BLaER1 (cell line): ENCODE results near the gene TNFAIP8.
A peak's percentile ranks its signal among the peaks of the same experiment; 100 is the strongest.

Experiments
- H3K27ac ChIP-seq: shearing (Covaris generic); formaldehyde crosslinking; 2 replicates; pipeline ENCODE4 v1.8.1; 2022
- H3K27me3 ChIP-seq: shearing (Covaris generic); formaldehyde crosslinking; 2 replicates; pipeline ENCODE4 v1.8.1; 2022
- H3K36me3 ChIP-seq: shearing (Covaris generic); formaldehyde crosslinking; 2 replicates; pipeline ENCODE4 v1.8.1; 2022
- H3K4me1 ChIP-seq: shearing (Covaris generic); formaldehyde crosslinking; 2 replicates; pipeline ENCODE4 v1.8.1; 2022
- H3K4me2 ChIP-seq: shearing (Covaris generic); formaldehyde crosslinking; 2 replicates; pipeline ENCODE4 v1.8.1; 2022
- H3K4me3 ChIP-seq: shearing (Covaris generic); formaldehyde crosslinking; 2 replicates; pipeline ENCODE4 v1.8.1; 2022
- H3K9ac ChIP-seq: shearing (Covaris generic); formaldehyde crosslinking; 2 replicates; pipeline ENCODE4 v1.8.1; 2022
- H3K9me3 ChIP-seq: shearing (Covaris generic); formaldehyde crosslinking; 2 replicates; pipeline ENCODE4 v1.8.1; 2022
- H4K20me1 ChIP-seq: shearing (Covaris generic); formaldehyde crosslinking; 2 replicates; pipeline ENCODE4 v1.8.1; 2022
- Cebpa-rat ChIP-seq: shearing (Covaris generic); IDR thresholded peaks from 2 replicates; pipeline ENCODE4 v1.8.1; 2022

The TNFAIP8 gene

GRCh38 chr5:119356612-119357188 lies 881 bp downstream of the TNFAIP8 start:
- Histone ChIP-seq H3K4me3 (peak overlapping the region; percentile 64), H3K4me2 (peak overlapping the region; percentile 78), H3K27me3 (peaks cover 34% of the 10 kb centered on the region), H3K27ac (peak overlapping the region; percentile 45), H3K4me1 (peaks cover 58% of the 10 kb centered on the region), H3K9ac (peak overlapping the region; percentile 71), H3K9me3 (peaks cover 14% of the 10 kb centered on the region), H3K36me3 (peaks cover 10% of the 10 kb centered on the region; the same call in 1 of the 2 replicates), H4K20me1 (peaks cover 80% of the 10 kb centered on the region)
- TF ChIP-seq Cebpa-rat = 0 out of 2 replicates have a peak, but pooled peaks have one; percentile 12

GRCh38 chr5:119357270-119357669 lies 1.5 kb downstream of the TNFAIP8 start:
- Histone ChIP-seq H3K27ac (no peak overlapping the region), H3K4me2 (peak overlapping the region; percentile 78), H3K4me1 (peaks cover 58% of the 10 kb centered on the region), H3K27me3 (peaks cover 34% of the 10 kb centered on the region), H3K4me3 (peak overlapping the region; percentile 64), H4K20me1 (peaks cover 80% of the 10 kb centered on the region), H3K9ac (peak overlapping the region; percentile 71; the same call in 1 of the 2 replicates), H3K9me3 (peaks cover 14% of the 10 kb centered on the region), H3K36me3 (peaks cover 14% of the 10 kb centered on the region; the same call in 1 of the 2 replicates)
- no peak for TF ChIP-seq Cebpa-rat

- TF ChIP-seq Cebpa-rat = no peak
- Histone ChIP-seq H3K4me2 (peak overlapping the region; percentile 78; the same call in 1 of the 2 replicates), H3K27me3 (peaks cover 34% of the 10 kb centered on the region), H3K36me3 (peaks cover 20% of the 10 kb centered on the region), H3K27ac (no peak overlapping the region), H3K4me3 (no peak overlapping the region), H3K4me1 (peaks cover 58% of the 10 kb centered on the region), H4K20me1 (peaks cover 74% of the 10 kb centered on the region), H3K9ac (no peak overlapping the region), H3K9me3 (peaks cover 14% of the 10 kb centered on the region)
These were observed 2.1 kb downstream of the TNFAIP8 start for GRCh38 chr5:119357808-119358529.

- no peak overlapping the region for H3K27ac ChIP-seq
- H3K36me3 ChIP-seq = peaks cover 26% of the 10 kb centered on the region
- no peak overlapping the region for H3K9ac ChIP-seq
- H3K4me2 ChIP-seq = peak overlapping the region; percentile 78; the same call in 1 of the 2 replicates
- H3K27me3 ChIP-seq = peaks cover 34% of the 10 kb centered on the region
- TF ChIP-seq Cebpa-rat = no peak
- peaks cover 55% of the 10 kb centered on the region for H3K4me1 ChIP-seq
- H4K20me1 ChIP-seq = peaks cover 70% of the 10 kb centered on the region
- H3K9me3 ChIP-seq = peaks cover 14% of the 10 kb centered on the region
- no peak overlapping the region for H3K4me3 ChIP-seq
These were observed 2.7 kb downstream of the TNFAIP8 start for GRCh38 chr5:119358530-119358900.

- peak overlapping the region; percentile 21 for H3K4me2 ChIP-seq
- peaks cover 65% of the 10 kb centered on the region for H4K20me1 ChIP-seq
- no peak overlapping the region for H3K4me3 ChIP-seq
- no peak overlapping the region for H3K9ac ChIP-seq
- peaks cover 49% of the 10 kb centered on the region for H3K4me1 ChIP-seq
- TF ChIP-seq Cebpa-rat = no peak
- peaks cover 30% of the 10 kb centered on the region for H3K27me3 ChIP-seq
- peaks cover 19% of the 10 kb centered on the region for H3K9me3 ChIP-seq
- peaks cover 31% of the 10 kb centered on the region for H3K36me3 ChIP-seq
- H3K27ac ChIP-seq = no peak overlapping the region
These were observed 3.2 kb downstream of the TNFAIP8 start for GRCh38 chr5:119358901-119359603.

- Histone ChIP-seq H3K4me1 (peaks cover 41% of the 10 kb centered on the region), H4K20me1 (peaks cover 56% of the 10 kb centered on the region), H3K27me3 (peaks cover 24% of the 10 kb centered on the region), H3K27ac (no peak overlapping the region), H3K4me3 (no peak overlapping the region), H3K9me3 (peaks cover 26% of the 10 kb centered on the region), H3K4me2 (no peak overlapping the region), H3K9ac (no peak overlapping the region), H3K36me3 (peaks cover 36% of the 10 kb centered on the region)
- TF ChIP-seq Cebpa-rat = no peak
These were observed 4.1 kb downstream of the TNFAIP8 start for GRCh38 chr5:119359737-119360413.

- H3K27ac ChIP-seq = no peak overlapping the region
- no peak overlapping the region for H3K9ac ChIP-seq
- H3K4me1 ChIP-seq = peaks cover 33% of the 10 kb centered on the region
These were observed 5.2 kb downstream of the TNFAIP8 start for GRCh38 chr5:119360905-119361593.

GRCh38 chr5:119361594-119362125 lies 5.8 kb downstream of the TNFAIP8 start:
- H3K9ac ChIP-seq = no peak overlapping the region
- H3K36me3 ChIP-seq = peaks cover 44% of the 10 kb centered on the region
- H3K9me3 ChIP-seq = peaks cover 12% of the 10 kb centered on the region; the same call in 1 of the 2 replicates
- no peak overlapping the region for H3K4me3 ChIP-seq
- peaks cover 38% of the 10 kb centered on the region for H4K20me1 ChIP-seq
- no peak overlapping the region for H3K27ac ChIP-seq
- H3K27me3 ChIP-seq = peaks cover 6% of the 10 kb centered on the region; the same call in 1 of the 2 replicates
- no peak overlapping the region for H3K4me2 ChIP-seq
- H3K4me1 ChIP-seq = peaks cover 39% of the 10 kb centered on the region
- no peak for TF ChIP-seq Cebpa-rat

More at GRCh38 chr5:119360905-119361593, 5.2 kb downstream of the TNFAIP8 start:
- no peak for TF ChIP-seq Cebpa-rat
- peaks cover 14% of the 10 kb centered on the region; the same call in 1 of the 2 replicates for H3K9me3 ChIP-seq
- peaks cover 12% of the 10 kb centered on the region for H3K27me3 ChIP-seq
- H3K36me3 ChIP-seq = peaks cover 38% of the 10 kb centered on the region
- no peak overlapping the region for H3K4me2 ChIP-seq
- H3K4me3 ChIP-seq = no peak overlapping the region
- H4K20me1 ChIP-seq = peaks cover 45% of the 10 kb centered on the region

- H3K36me3 ChIP-seq = peaks cover 44% of the 10 kb centered on the region
- peaks cover 28% of the 10 kb centered on the region for H4K20me1 ChIP-seq
- peaks cover 39% of the 10 kb centered on the region for H3K4me1 ChIP-seq
- H3K27me3 ChIP-seq = no peaks in the 10 kb centered on the region
- H3K27ac ChIP-seq = no peak overlapping the region
- H3K9ac ChIP-seq = no peak overlapping the region
- H3K4me3 ChIP-seq = no peak overlapping the region
- H3K9me3 ChIP-seq = peaks cover 12% of the 10 kb centered on the region; the same call in 1 of the 2 replicates
- TF ChIP-seq Cebpa-rat = no peak
- no peak overlapping the region for H3K4me2 ChIP-seq
These were observed 6.9 kb downstream of the TNFAIP8 start for GRCh38 chr5:119362714-119363113.
